GM23248 (cell line): ENCODE results near the gene PIAS1. TPM values are rescaled to one million over a fixed set of nuclear protein-coding genes. Genes with fewer than 3 reads are reported as not detected.

Source experiments
- DNase-seq: peaks from one replicate; pipeline ENCODE4 v3.0.0-alpha.2; 2015
- H2AFZ ChIP-seq: fragments of 200-600 bp; sonication (generic); 2 replicates; pipeline ENCODE4 v1.6.1; 2016; ENCODE audit warnings: antibody characterized with exemption
- H3F3A ChIP-seq: fragments of 200-600 bp; sonication (generic); 2 replicates; pipeline ENCODE4 v1.6.1; 2016; ENCODE audit warnings: mild to moderate bottlenecking, antibody characterized with exemption, mixed run types; ENCODE audit not compliant: insufficient read depth
- H3K27ac ChIP-seq: fragments of 200-600 bp; sonication (generic); 2 replicates; pipeline ENCODE4 v1.5.1; 2016; ENCODE audit warnings: mild to moderate bottlenecking
- H3K27me3 ChIP-seq: fragments of 200-600 bp; sonication (generic); replicated peaks from 2 replicates; pipeline ENCODE4 v1.6.1; 2016; ENCODE audit warnings: mild to moderate bottlenecking; ENCODE audit not compliant: insufficient read depth
- H3K36me3 ChIP-seq: fragments of 200-600 bp; sonication (generic); 2 replicates; pipeline ENCODE4 v1.6.1; 2016; ENCODE audit warnings: low read depth, mild to moderate bottlenecking
- H3K4me1 ChIP-seq: fragments of 200-600 bp; sonication (generic); 2 replicates; pipeline ENCODE4 v1.6.1; 2016; ENCODE audit warnings: mild to moderate bottlenecking; ENCODE audit not compliant: insufficient read depth
- H3K4me2 ChIP-seq: fragments of 200-600 bp; sonication (generic); one replicate; pipeline ENCODE4 v1.6.1; 2016; ENCODE audit warnings: mild to moderate bottlenecking; ENCODE audit not compliant: unreplicated experiment
- H3K4me3 ChIP-seq: fragments of 200-600 bp; sonication (generic); 2 replicates; pipeline ENCODE4 v1.5.1; 2016; ENCODE audit warnings: mild to moderate bottlenecking
- H3K79me2 ChIP-seq: fragments of 200-600 bp; sonication (generic); 2 replicates; pipeline ENCODE4 v1.6.1; 2016; ENCODE audit warnings: mild to moderate bottlenecking; ENCODE audit not compliant: insufficient read depth
- H3K9ac ChIP-seq: fragments of 200-600 bp; sonication (generic); 2 replicates; pipeline ENCODE4 v1.6.1; 2016; ENCODE audit warnings: mild to moderate bottlenecking
- H3K9me2 ChIP-seq: fragments of 200-600 bp; sonication (generic); 2 replicates; pipeline ENCODE4 v1.6.1; 2016; ENCODE audit warnings: mixed run types, mild to moderate bottlenecking, moderate library complexity; ENCODE audit not compliant: insufficient read depth
- H3K9me3 ChIP-seq: fragments of 200-600 bp; sonication (generic); one replicate; pipeline ENCODE4 v1.6.1; 2017; ENCODE audit warnings: low read depth
- H4K20me1 ChIP-seq: fragments of 200-600 bp; sonication (generic); 2 replicates; pipeline ENCODE4 v1.6.0; 2016; ENCODE audit not compliant: insufficient read depth
- EZH2 ChIP-seq: fragments of 200-600 bp; sonication (generic); IDR thresholded peaks from 2 replicates; pipeline ENCODE4 v1.6.1; 2018; ENCODE audit warnings: antibody characterized with exemption, mild to moderate bottlenecking; ENCODE audit not compliant: insufficient read depth, poor library complexity, severe bottlenecking
- EZH2phosphoT487 ChIP-seq: fragments of 200-600 bp; sonication (generic); IDR thresholded peaks from 2 replicates; pipeline ENCODE4 v1.6.1; 2018; ENCODE audit warnings: antibody characterized with exemption, moderate library complexity, mild to moderate bottlenecking, low read depth; ENCODE audit not compliant: insufficient read depth
- WGBS, 2 experiments: methylation state at CpG; one replicate each; pipeline ENCODE4 v1.1.6; 2015 to 2017; ENCODE audit warnings: low lambda C conversion rate in 2 of 2, low coverage in 1 of 2; ENCODE audit errors: missing lambda C conversion rate in 2 of 2; 5-methylcytosine and 5-hydroxymethylcytosine counted together
- in situ Hi-C: fragments of 300-500 bp; cut with MboI; formaldehyde crosslinking; loops from 2 replicates; pipeline ENCODE4 v1.15.0; 2020
- polyA plus RNA-seq: library from polyadenylated mRNA; unstranded; fragments of >200 nt; fragmentation: Nextera tagmentation; extraction: Ambion mirVana; gene quantifications from 2 replicates; pipeline ENCODE4 v1.2.1, GENCODE V29; 2016
- total RNA-seq: library from RNA; depleted of rRNA; stranded (reverse); fragments of >200 nt; shearing (Covaris generic); gene quantifications from 2 replicates; pipeline ENCODE4 v1.2.3, GENCODE V29; 2014

The PIAS1 gene
- total and polyA plus RNA-seq, 2 experiments from 2014 or later, result 14.8 to 34.4 TPM

GRCh38 chr15:68045289-68046265 is 8.5 kb upstream of the PIAS1 start:
- Histone ChIP-seq H3K9me2 (no peaks in the 10 kb centered on the region), H4K20me1 (no peaks in the 10 kb centered on the region), H3K27me3 (peaks cover 6% of the 10 kb centered on the region; the same call in 1 of the 2 replicates), H3K36me3 (no peaks in the 10 kb centered on the region), H3K4me3 (no peak overlapping the region), H3K9ac (no peak overlapping the region), H3K79me2 (no peaks in the 10 kb centered on the region), H3K9me3 (no peaks in the 10 kb centered on the region), H3F3A (no peaks in the 10 kb centered on the region), H3K4me1 (no peaks in the 10 kb centered on the region), H3K4me2 (no peak overlapping the region), H3K27ac (no peak overlapping the region), H2AFZ (no peak overlapping the region)
- no peak for TF ChIP-seq EZH2phosphoT487
- no peak for TF ChIP-seq EZH2
- DNase-seq, result no peak
- in situ Hi-C loops, result no loop called here
- 51 to 56% methylated on average over 14 of the region's 14 CpGs for WGBS, 2 experiments

- DNase-seq, result no peak
- Histone ChIP-seq H3F3A (0 out of 2 replicates have a peak, but pooled peaks cover 4% of the 10 kb centered on the region), H3K36me3 (no peaks in the 10 kb centered on the region), H3K27ac (no peak overlapping the region), H2AFZ (no peak overlapping the region), H3K4me2 (no peak overlapping the region), H3K9me2 (no peaks in the 10 kb centered on the region), H3K79me2 (no peaks in the 10 kb centered on the region), H3K4me3 (no peak overlapping the region), H3K9me3 (no peaks in the 10 kb centered on the region), H4K20me1 (no peaks in the 10 kb centered on the region), H3K27me3 (no peaks in the 10 kb centered on the region), H3K9ac (no peak overlapping the region), H3K4me1 (no peaks in the 10 kb centered on the region)
- in situ Hi-C loops, result no loop called here
- 70 to 73% methylated on average over 3 of the region's 3 CpGs for WGBS, 2 experiments
- TF ChIP-seq EZH2 (no peak), EZH2phosphoT487 (no peak)
Observed at GRCh38 chr15:68047826-68048225, 6.3 kb upstream of the PIAS1 start.

- Histone ChIP-seq H3K9ac (no peak overlapping the region), H3K79me2 (peaks cover 19% of the 10 kb centered on the region), H3K4me3 (no peak overlapping the region), H3K9me3 (no peaks in the 10 kb centered on the region), H3K9me2 (no peaks in the 10 kb centered on the region), H3K4me2 (no peak overlapping the region), H2AFZ (no peak overlapping the region), H3K27ac (no peak overlapping the region), H3F3A (0 out of 2 replicates have a peak, but pooled peaks cover 4% of the 10 kb centered on the region), H3K36me3 (no peaks in the 10 kb centered on the region), H3K27me3 (no peaks in the 10 kb centered on the region), H3K4me1 (peaks cover 5% of the 10 kb centered on the region), H4K20me1 (peaks cover 4% of the 10 kb centered on the region; the same call in 1 of the 2 replicates)
- no peak for DNase-seq
- TF ChIP-seq EZH2phosphoT487, result no peak
- no peak for TF ChIP-seq EZH2
- in situ Hi-C loops, result no loop called here
- 70 to 82% methylated on average over 2 of the region's 2 CpGs for WGBS, 2 experiments
Observed at GRCh38 chr15:68051109-68051508, 3.0 kb upstream of the PIAS1 start.

- whole genome bisulfite sequencing, 2 experiments, result 81 to 86% methylated on average over 1 of the region's 1 CpG
- no peak overlapping the region for H3K4me2 ChIP-seq
- H3K36me3 ChIP-seq, result no peaks in the 10 kb centered on the region
- TF ChIP-seq EZH2phosphoT487, result no peak
- no peak for TF ChIP-seq EZH2
- no peaks in the 10 kb centered on the region for H3K27me3 ChIP-seq
- 0 out of 2 replicates have a peak, but pooled peaks cover 4% of the 10 kb centered on the region for H3F3A ChIP-seq
- H4K20me1 ChIP-seq, result peaks cover 8% of the 10 kb centered on the region; the same call in 1 of the 2 replicates
- no peak overlapping the region for H3K9ac ChIP-seq
- H3K9me3 ChIP-seq, result no peaks in the 10 kb centered on the region
- no peak overlapping the region for H3K4me3 ChIP-seq
- H3K79me2 ChIP-seq, result peaks cover 27% of the 10 kb centered on the region
- in situ Hi-C loops, result no loop called here
- peaks cover 13% of the 10 kb centered on the region for H3K4me1 ChIP-seq
- no peaks in the 10 kb centered on the region for H3K9me2 ChIP-seq
- DNase-seq, result no peak
- H2AFZ ChIP-seq, result no peak overlapping the region
- H3K27ac ChIP-seq, result no peak overlapping the region
Observed at GRCh38 chr15:68051907-68052306, 2.2 kb upstream of the PIAS1 start.
